ENCODE measurements around the gene ATP6V0B. TPM values are rescaled to one million over a fixed set of nuclear protein-coding genes. Genes with fewer than 3 reads are reported as not detected.

ATP6V0B gene
- total RNA-seq, 1 donor, result 89.4 TPM

Other genes starting within 250 kb of the ATP6V0B start
- gene ARTN, start 41.2 kb upstream of the ATP6V0B start, total RNA-seq, result 0.29 TPM in 1 of 2 replicates, not detected in the other
- 18.6 and 20.6 TPM in 2 replicates for gene IPO13, start 28.0 kb upstream of the ATP6V0B start, total RNA-seq
- gene DPH2, start 5.0 kb upstream of the ATP6V0B start, total RNA-seq, result 10.3 and 15.6 TPM in 2 replicates
- gene B4GALT2, start 4.2 kb downstream of the ATP6V0B start, total RNA-seq, result 95.5 and 99.5 TPM in 2 replicates
- 2.4 and 2.9 TPM in 2 replicates for gene CCDC24, start 16.6 kb downstream of the ATP6V0B start, total RNA-seq
- gene SLC6A9, start 56.5 kb downstream of the ATP6V0B start, total RNA-seq, result 18.5 and 19.4 TPM in 2 replicates
- 0.36 and 0.59 TPM in 2 replicates for gene KLF17, start 143.9 kb downstream of the ATP6V0B start, total RNA-seq
- not detected in 2 replicates for gene KLF18, start 166.7 kb downstream of the ATP6V0B start, total RNA-seq
- gene DMAP1, start 238.5 kb downstream of the ATP6V0B start, total RNA-seq, result 19.4 and 19.9 TPM in 2 replicates